GM12873 (cell line): ENCODE measurements around the gene PGAM5.

Experiments used
- CTCF ChIP-seq: IDR thresholded peaks from 2 replicates; pipeline ENCODE4 v1.5.1; 2012; ENCODE audit warnings: low read depth, mild to moderate bottlenecking, moderate library complexity, low read length, control low read depth; ENCODE audit not compliant: insufficient read depth; ENCODE audit errors: missing control alignments

PGAM5 gene

DNA sequence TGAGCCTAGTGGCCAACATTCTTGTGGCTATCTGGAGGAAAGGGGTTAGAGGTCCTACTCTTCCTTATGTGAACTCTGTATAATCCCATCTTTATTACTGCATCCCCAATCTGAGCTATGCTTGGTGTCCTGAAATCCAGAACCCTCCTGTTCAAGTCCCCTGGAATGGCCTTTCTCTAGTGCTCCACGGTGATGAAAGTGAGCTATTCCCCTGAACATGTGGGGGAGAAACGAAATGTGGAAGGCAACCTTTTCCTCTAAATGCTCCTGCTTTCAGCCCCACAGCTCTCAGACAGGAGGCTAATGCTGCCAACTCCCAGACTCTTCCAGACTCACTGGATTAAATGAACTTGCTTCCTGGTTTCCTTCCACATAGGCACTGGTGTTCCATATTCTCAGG is 2.5 kb upstream of the PGAM5 start:
- TF ChIP-seq CTCF, result no peak

GRCh38 chr12:132710043-132710404 is 618 bp upstream of the PGAM5 start:
- no peak for TF ChIP-seq CTCF

DNA sequence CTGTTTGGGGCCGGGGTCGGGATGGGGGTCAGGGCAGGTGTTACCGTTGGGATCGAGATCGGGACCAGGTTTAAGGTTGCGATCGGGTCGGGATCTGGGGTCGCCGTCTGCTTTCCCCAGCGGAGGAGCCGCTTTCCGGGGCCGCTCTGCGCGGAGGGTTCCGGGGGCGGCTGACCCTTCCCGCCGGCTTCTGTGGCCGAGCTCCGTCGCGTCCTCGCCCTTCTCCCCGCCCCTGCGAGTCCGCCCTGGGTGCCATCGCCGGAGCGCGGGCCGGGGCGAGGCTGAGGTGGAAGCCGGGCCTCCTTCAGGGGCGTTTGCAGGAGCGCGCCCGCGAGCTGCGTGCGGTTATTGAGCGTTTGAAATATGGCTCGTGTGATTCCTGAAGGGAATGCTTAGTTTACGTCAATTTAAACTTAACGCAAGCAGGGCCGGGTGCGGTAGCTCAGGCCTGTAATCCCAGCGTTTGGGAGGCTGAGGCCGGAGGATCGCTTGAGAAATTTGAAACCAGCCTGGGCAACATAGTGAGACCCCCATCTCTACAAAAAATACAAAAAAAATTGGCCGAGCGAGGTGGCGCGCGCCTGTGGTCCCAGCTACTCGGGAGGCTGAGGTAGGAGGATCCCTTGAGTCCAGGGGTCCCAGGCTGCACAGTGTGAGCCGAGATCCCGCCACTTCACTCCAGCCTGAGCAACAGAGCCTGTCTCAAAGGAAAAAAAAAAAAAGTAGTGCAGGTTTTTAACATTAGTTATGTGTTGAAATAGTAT is 620 bp downstream of the PGAM5 start:
- no peak for TF ChIP-seq CTCF

- TF ChIP-seq CTCF, result no peak
Measured at GRCh38 chr12:132713123-132713522, 2.5 kb downstream of the PGAM5 start.

GRCh38 chr12:132715874-132716273 is 5.2 kb downstream of the PGAM5 start:
- TF ChIP-seq CTCF, result no peak

- no peak for TF ChIP-seq CTCF
Measured at GRCh38 chr12:132716356-132716755, 5.7 kb downstream of the PGAM5 start.

DNA sequence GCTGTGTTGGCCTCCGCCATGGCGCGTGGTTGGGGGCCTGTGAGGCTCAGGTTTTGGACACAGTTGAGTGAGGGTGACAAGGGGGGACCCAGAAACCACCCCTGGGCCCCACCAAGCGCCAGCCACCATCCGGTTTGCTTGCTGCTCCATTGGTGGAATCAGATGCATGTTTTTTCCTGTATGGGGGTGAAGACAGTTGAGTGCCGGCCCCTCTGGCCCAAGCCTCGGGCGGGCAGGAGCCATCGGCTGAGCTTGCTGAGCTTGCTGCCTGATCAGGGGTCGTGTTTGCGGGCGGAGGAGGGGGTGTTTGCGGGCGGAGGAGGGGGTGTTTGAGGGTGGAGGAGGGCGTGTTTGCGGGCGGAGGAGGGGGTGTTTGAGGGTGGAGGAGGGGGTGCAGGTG is 6.4 kb downstream of the PGAM5 start:
- TF ChIP-seq CTCF, result no peak
